ENCODE results near the gene TMEM51.

DNA sequence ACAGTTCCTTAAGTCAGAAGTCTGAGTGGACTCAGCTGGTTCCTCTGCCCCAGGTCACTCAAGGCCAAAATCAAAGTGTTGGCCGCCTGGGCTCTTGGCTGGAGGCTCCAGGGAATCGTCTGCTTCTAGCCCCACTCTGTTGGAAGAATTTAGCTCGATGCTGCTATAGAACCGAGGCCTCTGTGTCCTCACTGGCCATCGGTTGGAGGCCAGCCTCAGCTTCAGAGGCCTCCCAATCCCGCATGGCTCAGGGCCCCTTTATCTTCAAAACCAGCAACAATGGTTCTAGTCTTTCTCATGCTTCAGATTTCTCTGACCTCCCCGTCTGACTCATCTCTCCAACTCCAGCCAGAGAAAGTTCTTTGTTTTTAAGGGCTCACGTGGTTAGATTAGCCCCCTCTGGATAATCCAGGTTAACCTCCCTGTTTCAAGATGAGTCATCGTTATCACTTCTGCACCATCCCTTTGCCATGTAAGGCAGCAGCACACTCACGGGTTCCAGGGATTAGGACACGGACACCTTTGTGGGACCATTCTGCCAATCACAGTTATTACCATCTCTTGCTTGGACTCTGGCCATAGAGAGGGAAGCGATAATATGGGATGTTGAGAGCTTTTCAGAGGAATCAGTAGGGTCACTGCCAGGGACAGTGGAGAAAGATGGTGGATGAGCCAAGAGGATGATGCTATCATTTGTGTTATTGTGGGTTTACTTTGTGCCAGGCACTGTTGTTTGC, 107.0 kb downstream of the TMEM51 start:
- no peak for TF ChIP-seq EZH2 (IDR thresholded peaks at IDR 0.05; ENCODE audit: borderline replicate concordance, low read length)
- TF ChIP-seq, protein P1, sequence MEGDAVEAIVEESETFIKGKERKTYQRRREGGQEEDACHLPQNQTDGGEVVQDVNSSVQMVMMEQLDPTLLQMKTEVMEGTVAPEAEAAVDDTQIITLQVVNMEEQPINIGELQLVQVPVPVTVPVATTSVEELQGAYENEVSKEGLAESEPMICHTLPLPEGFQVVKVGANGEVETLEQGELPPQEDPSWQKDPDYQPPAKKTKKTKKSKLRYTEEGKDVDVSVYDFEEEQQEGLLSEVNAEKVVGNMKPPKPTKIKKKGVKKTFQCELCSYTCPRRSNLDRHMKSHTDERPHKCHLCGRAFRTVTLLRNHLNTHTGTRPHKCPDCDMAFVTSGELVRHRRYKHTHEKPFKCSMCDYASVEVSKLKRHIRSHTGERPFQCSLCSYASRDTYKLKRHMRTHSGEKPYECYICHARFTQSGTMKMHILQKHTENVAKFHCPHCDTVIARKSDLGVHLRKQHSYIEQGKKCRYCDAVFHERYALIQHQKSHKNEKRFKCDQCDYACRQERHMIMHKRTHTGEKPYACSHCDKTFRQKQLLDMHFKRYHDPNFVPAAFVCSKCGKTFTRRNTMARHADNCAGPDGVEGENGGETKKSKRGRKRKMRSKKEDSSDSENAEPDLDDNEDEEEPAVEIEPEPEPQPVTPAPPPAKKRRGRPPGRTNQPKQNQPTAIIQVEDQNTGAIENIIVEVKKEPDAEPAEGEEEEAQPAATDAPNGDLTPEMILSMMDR (conservative IDR thresholded peaks at IDR 0.05 in 1 of 2, IDR thresholded peaks at IDR 0.05 in 1 of 2; ENCODE audit: extremely low read depth in 1 of 2, insufficient read depth in 1 of 2, low read depth in 1 of 2, low read length in 2 of 2), result no peak

Measured in mammary epithelial cell (primary cell).